Measurements from ENCODE around the gene GADD45A.

Gene GADD45A

GRCh38 chr1:67672260-67672803, 12.7 kb upstream of the GADD45A start:
- DNase-seq = no peak

GRCh38 chr1:67673468-67674201, 11.4 kb upstream of the GADD45A start:
- no peak for DNase-seq

- DNase-seq = peak; percentile 58
Observed at GRCh38 chr1:67674260-67675011, 10.6 kb upstream of the GADD45A start.

- DNase-seq = no peak
Observed at GRCh38 chr1:67675800-67676199, 9.2 kb upstream of the GADD45A start.

- DNase-seq = no peak
Observed at GRCh38 chr1:67676287-67676686, 8.7 kb upstream of the GADD45A start.

- DNase-seq = no peak
Observed at GRCh38 chr1:67676946-67677345, 8.1 kb upstream of the GADD45A start.

GRCh38 chr1:67677408-67677807, 7.6 kb upstream of the GADD45A start:
- DNase-seq = no peak

- DNase-seq = no peak
Observed at GRCh38 chr1:67677930-67678329, 7.1 kb upstream of the GADD45A start.

- DNase-seq = no peak
Observed at GRCh38 chr1:67679691-67680090, 5.3 kb upstream of the GADD45A start.

GRCh38 chr1:67680486-67680885, 4.5 kb upstream of the GADD45A start:
- DNase-seq = no peak

- no peak for DNase-seq
Observed at GRCh38 chr1:67682659-67683197, 2.3 kb upstream of the GADD45A start.

GRCh38 chr1:67683316-67683715, 1.7 kb upstream of the GADD45A start:
- DNase-seq = no peak

- DNase-seq = peak; percentile 40
Observed at GRCh38 chr1:67683766-67684525, 1.1 kb upstream of the GADD45A start.

- no peak for DNase-seq
Observed at GRCh38 chr1:67684526-67685066, 405 bp upstream of the GADD45A start.

GRCh38 chr1:67685558-67686266, 711 bp downstream of the GADD45A start:
- peak; percentile 66 for DNase-seq

- peak; percentile 79 for DNase-seq
Observed at GRCh38 chr1:67686267-67687197, 1.5 kb downstream of the GADD45A start.

- no peak for DNase-seq
Observed at GRCh38 chr1:67687198-67687545, 2.2 kb downstream of the GADD45A start.

GRCh38 chr1:67687649-67688048, 2.6 kb downstream of the GADD45A start:
- no peak for DNase-seq

GRCh38 chr1:67688526-67689219, 3.7 kb downstream of the GADD45A start:
- DNase-seq = no peak

- no peak for DNase-seq
Observed at GRCh38 chr1:67689267-67690017, 4.4 kb downstream of the GADD45A start.

Measured in activated CD4-positive, alpha-beta T cell treated with anti-CD3 and anti-CD28 coated beads, Interleukin-10, Interleukin-2, amounts not matched to agents 100 ng/mL and 50 ng/mL, durations not matched to agents 16 hours and 8 hours (primary cell).